GM21526 (cell line): ENCODE results near the gene FDXACB1.
"Not testable (repeated sequence)": the region's sequence is repeated elsewhere in the genome, so short reads cannot be mapped to it uniquely, and the experiment has no call there.

Source experiments
- ATAC-seq: cut with Tn5 transposase; IDR thresholded peaks from one replicate; pipeline ENCODE4 v1.9.1; 2021; ENCODE audit warnings: moderate library complexity; ENCODE audit not compliant: unreplicated experiment, low FRiP score

The FDXACB1 gene

GRCh38 chr11:111910676-111911562 is 32.0 kb upstream of the FDXACB1 start:
- no peak for ATAC-seq

- ATAC-seq = no peak
These were observed 30.4 kb upstream of the FDXACB1 start for GRCh38 chr11:111909378-111909777.

- ATAC-seq = no peak
These were observed 29.8 kb upstream of the FDXACB1 start for GRCh38 chr11:111908639-111909305.

GRCh38 chr11:111906680-111907079 is 27.7 kb upstream of the FDXACB1 start:
- ATAC-seq = no peak

- no peak for ATAC-seq
These were observed 26.4 kb upstream of the FDXACB1 start for GRCh38 chr11:111905411-111905810.

GRCh38 chr11:111886844-111887243 is 7.9 kb upstream of the FDXACB1 start:
- ATAC-seq = no peak

GRCh38 chr11:111886032-111886431 is 7.1 kb upstream of the FDXACB1 start:
- no peak for ATAC-seq

- ATAC-seq = not testable (repeated sequence)
These were observed 6.1 kb upstream of the FDXACB1 start for GRCh38 chr11:111885053-111885452.

- ATAC-seq = no peak
These were observed 3.2 kb upstream of the FDXACB1 start for GRCh38 chr11:111882202-111882601.

- peak; percentile 5 for ATAC-seq
These were observed 634 bp upstream of the FDXACB1 start for GRCh38 chr11:111879637-111879960.

GRCh38 chr11:111878385-111878848 is 548 bp downstream of the FDXACB1 start:
- ATAC-seq = peak; percentile 6

GRCh38 chr11:111871693-111872161 is 7.2 kb downstream of the FDXACB1 start:
- no peak for ATAC-seq

- peak; percentile 86 for ATAC-seq
These were observed 7.9 kb downstream of the FDXACB1 start, which contains the start of gene ALG9 for GRCh38 chr11:111870886-111871692. ALG9 (minus strand) TSS chr11:111871581; CDS start chr11:111871482, 99 bp downstream.

- ATAC-seq = peak; percentile 6
These were observed 8.5 kb downstream of the FDXACB1 start for GRCh38 chr11:111870522-111870885.

- ATAC-seq = no peak
These were observed 8.9 kb downstream of the FDXACB1 start for GRCh38 chr11:111870113-111870512.

GRCh38 chr11:111860257-111860656 is 18.7 kb downstream of the FDXACB1 start:
- ATAC-seq = no peak

- no peak for ATAC-seq
These were observed 23.5 kb downstream of the FDXACB1 start for GRCh38 chr11:111855506-111855905.

GRCh38 chr11:111852103-111852502 is 26.9 kb downstream of the FDXACB1 start:
- ATAC-seq = no peak

GRCh38 chr11:111851636-111852035 is 27.3 kb downstream of the FDXACB1 start:
- ATAC-seq = no peak

- no peak for ATAC-seq
These were observed 27.9 kb downstream of the FDXACB1 start for GRCh38 chr11:111851067-111851466.

- ATAC-seq = no peak
These were observed 29.3 kb downstream of the FDXACB1 start for GRCh38 chr11:111849631-111850030.
